ENCODE measurements around the gene XAGE1A. TPM values are rescaled to one million over a fixed set of nuclear protein-coding genes. Genes with fewer than 3 reads are reported as not detected.
"Not testable (repeated sequence)": the region's sequence is repeated elsewhere in the genome, so short reads cannot be mapped to it uniquely, and the experiment has no call there.

The XAGE1A gene, protein sequence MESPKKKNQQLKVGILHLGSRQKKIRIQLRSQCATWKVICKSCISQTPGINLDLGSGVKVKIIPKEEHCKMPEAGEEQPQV
- not detected for total RNA-seq

GRCh38 chrX:52495545-52496418 lies at the start of gene XAGE1A:
XAGE1A (plus strand) TSS chrX:52495808; CDS start chrX:52497362, 1,554 bp downstream.
- not testable (repeated sequence) for DNase-seq

DNA sequence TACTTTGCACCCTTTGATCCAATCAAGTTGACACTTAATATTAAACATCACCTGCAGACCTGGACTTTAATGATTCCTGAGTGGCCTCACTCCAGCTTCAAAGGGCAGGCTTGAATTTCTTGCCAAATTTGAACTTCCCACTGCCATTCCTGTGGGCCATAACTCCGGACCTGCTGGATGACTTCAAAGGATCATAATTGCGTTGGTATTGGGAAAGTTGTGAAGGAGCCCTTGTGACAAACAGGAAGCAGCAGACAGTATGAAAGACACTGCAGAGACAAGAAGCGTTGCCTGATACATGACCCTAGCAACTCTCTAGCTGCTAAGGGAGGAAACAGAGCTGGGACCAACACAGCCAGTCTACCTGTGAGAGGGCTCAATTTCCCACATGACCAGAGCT lies 43.6 kb upstream of the XAGE1A start:
- not testable (repeated sequence) for DNase-seq

DNA sequence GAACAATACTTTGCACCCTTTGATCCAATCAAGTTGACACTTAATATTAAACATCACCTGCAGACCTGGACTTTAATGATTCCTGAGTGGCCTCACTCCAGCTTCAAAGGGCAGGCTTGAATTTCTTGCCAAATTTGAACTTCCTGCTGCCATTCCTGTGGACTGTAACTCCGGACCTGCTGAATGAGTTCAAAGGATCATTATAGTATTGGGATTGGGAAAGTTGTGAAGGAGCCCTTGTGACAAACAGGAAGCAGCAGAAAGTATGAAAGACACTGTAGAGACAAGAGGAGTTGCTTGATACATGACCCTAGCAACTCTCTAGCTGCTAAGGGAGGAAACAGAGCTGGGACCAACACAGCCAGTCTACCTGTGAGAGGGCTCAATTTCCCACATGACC lies 24.3 kb upstream of the XAGE1A start:
- DNase-seq: not testable (repeated sequence)

- not testable (repeated sequence) for DNase-seq
These were observed 788 bp downstream of the XAGE1A start for GRCh38 chrX:52496419-52496772.

GRCh38 chrX:52501362-52501761 lies 5.8 kb downstream of the XAGE1A start:
- not testable (repeated sequence) for DNase-seq

DNA sequence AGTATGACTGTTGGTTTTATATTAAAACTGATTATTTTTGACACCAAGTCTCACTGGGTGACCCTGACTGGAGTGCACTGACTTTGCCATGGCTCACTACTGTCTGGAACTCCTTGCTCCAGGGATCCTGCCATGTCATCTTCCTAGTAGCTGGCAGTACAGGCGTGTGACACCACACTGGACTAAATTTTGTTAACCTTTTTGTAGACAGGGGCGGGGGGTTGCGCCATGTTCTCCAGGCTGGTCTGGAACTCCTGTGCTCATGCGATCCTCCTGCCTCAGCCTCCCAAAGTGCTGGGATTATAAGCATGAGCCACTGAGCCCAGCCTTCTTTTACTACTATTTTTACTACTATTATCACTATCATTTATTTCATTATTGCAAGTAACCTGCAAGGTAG lies 8.9 kb downstream of the XAGE1A start:
- DNase-seq: no peak

GRCh38 chrX:52507331-52507730 lies 11.7 kb downstream of the XAGE1A start:
- DNase-seq: no peak

GRCh38 chrX:52509916-52510315 lies 14.3 kb downstream of the XAGE1A start:
- DNase-seq: no peak

DNA sequence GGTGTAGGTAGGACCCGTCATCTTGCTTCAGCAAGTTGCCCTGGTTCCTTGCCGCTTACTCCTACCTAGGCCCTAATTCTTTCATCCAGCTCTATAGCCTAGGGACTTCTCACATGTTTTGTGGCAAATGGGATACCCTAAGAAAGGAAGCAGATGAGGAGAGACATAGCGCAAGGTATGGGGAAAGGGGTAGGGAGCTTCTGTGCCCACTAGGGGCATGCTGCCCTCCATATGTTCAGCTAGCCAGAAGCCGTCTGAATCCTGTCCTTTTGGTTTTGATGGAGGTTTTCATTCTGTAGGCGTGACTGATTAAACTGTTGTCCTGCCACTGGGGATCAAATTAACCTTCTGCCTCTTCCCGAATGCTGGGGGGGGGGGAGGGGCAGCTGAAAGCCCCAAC lies 15.5 kb downstream of the XAGE1A start:
- not testable (repeated sequence) for DNase-seq

DNA sequence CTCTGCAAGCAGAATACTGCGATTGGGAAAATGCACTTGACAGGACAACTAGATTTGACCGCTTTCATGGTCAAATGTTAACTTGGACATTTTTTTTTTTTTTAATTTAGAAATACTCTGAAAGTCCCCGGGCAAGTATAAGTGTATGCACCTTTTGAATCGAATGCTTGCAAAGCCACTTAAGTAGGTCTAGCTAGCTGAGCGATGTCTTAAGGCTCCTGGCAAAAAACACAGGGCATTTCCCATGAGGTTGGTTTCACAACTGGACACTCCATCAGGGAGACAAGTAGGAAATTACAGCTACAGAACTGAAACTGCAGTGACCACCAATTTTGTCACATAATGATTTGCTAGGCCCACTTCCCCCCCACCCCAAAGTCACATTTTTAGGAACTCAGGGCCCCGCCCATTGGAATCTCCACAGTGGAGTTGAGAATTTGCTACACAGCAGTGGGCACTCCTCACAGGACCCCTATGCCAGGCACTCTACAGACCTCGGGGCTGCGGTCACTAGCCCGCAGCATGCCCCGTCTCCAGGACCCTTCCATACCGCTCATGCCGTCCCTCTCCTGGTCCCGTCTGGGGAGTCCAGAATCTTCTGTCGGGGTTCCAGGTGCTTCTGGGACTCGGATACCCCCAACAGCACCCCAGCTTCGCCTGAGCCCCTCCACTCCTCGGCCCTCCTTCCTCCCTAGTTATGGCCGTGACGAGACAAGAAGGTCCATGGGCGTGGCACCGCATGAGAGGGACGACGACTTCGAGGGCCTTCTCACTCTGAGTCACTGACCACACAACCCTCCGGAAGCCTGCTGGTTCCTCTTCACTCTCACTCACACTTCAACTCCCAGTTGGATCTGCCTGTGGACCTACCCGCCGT lies 20.7 kb downstream of the XAGE1A start:
- DNase-seq: not testable (repeated sequence)

DNA sequence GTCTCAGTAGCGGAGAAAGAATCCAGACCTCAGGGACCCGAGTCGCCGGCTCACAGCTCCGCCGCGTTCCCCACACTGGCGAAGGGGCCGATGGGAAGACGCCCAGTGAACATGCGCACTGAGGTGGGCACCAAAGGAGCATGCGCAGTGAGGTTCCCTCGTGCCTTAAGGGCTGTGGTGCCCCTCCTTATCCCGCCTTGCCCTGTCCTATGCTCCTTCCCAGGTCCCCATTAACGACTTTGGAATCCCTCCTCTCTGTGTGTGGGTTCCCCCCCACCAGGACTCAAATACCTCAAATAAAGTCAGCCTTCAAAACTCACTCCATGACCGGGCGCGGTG lies 21.3 kb downstream of the XAGE1A start, which contains the start of gene XAGE1B:
Gene XAGE1B, minus strand, starts transcription at position 77 of the 339 bp plus-strand sequence. CDS start 1,536 bp downstream, outside the sequence.
- DNase-seq: not testable (repeated sequence)

- DNase-seq: not testable (repeated sequence)
These were observed 45.4 kb downstream of the XAGE1A start for GRCh38 chrX:52541051-52541450.

DNA sequence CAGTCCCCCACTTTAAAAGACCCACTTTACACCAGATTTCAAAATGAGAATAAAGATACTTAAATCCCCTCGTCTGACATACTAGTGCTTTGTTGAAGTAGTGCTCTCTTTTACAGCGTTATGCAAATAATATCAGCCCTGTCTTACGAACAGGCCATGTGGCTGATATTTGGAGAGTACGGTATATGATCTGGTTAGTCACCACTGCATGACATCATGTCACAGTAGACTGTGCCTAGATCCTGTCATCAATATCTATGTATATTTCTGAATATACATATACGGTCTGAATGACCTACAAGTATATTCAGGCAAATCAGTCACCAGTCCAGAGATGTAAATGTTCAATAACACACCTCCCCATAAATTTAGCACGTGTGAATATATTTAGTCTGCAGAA lies 46.7 kb downstream of the XAGE1A start:
- no peak for DNase-seq

GRCh38 chrX:52544147-52544840 lies 48.7 kb downstream of the XAGE1A start:
- DNase-seq: no peak

- DNase-seq: not testable (repeated sequence)
These were observed 53.2 kb downstream of the XAGE1A start for GRCh38 chrX:52548769-52549168.

Small RNA genes lying within 50 kb of the gene (small RNA-seq; reads per million reads assigned to genes)
- gene BX510359.8: not detected
- gene RBM22P7: not detected

Other genes starting within 250 kb of the XAGE1A start
- not detected for gene XAGE2, start 126.8 kb upstream of the XAGE1A start, total RNA-seq
- 0.78 TPM for gene XAGE1B, start 21.3 kb downstream of the XAGE1A start, total RNA-seq
- not detected for gene SSX7, start 159.1 kb downstream of the XAGE1A start, total RNA-seq
- not detected for gene SSX2, start 211.4 kb downstream of the XAGE1A start, total RNA-seq

All from occipital lobe (tissue), 3 donors.